ENCODE measurements around the gene ALAD. TPM values are rescaled to one million over a fixed set of nuclear protein-coding genes. Genes with fewer than 3 reads are reported as not detected.

ALAD gene
- total and polyA plus RNA-seq, 2 of the 13 experiments (the other 11 are each of a cell fraction or from before 2014, with no cell fraction given): 21.8 to 30.1 TPM

DNA sequence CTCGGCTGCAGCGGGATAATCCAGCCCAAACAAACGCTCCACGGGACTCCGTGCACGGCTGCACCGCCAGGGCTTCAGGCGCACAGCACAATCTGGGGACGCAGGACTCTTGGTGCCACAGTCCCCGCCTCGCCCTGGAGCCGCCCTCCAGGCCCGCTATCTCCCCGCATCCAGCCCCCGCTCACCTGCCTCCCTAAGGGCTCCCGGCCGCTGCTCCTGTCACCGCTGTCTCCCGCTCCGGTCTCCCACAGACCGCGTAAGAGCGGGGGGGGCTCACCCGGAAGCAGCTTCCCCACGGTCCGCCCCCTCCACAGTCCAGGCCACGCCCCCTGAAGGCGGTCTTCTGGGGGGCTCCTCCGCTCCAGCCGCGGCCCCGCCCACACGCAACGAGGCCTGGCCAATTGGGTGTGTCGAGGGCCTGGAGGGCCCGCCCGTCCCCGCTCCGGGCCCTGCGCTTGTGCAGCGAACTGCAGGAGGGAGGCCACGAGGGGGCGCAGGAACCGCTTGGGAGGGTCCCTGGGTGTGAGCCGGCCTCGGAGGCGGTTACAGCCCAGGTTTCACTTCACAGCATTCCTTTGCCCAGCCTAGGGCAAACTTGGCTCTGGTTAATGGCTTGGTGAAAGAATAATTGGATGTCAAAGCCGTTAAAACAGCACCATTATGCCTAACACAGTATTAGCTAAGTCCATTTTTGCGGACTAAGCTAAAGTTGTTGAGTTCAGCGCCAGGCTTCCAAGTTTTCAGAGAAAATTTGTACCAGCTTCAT is at the start of gene ALAD (continued):
- TF ChIP-seq, protein P1, sequence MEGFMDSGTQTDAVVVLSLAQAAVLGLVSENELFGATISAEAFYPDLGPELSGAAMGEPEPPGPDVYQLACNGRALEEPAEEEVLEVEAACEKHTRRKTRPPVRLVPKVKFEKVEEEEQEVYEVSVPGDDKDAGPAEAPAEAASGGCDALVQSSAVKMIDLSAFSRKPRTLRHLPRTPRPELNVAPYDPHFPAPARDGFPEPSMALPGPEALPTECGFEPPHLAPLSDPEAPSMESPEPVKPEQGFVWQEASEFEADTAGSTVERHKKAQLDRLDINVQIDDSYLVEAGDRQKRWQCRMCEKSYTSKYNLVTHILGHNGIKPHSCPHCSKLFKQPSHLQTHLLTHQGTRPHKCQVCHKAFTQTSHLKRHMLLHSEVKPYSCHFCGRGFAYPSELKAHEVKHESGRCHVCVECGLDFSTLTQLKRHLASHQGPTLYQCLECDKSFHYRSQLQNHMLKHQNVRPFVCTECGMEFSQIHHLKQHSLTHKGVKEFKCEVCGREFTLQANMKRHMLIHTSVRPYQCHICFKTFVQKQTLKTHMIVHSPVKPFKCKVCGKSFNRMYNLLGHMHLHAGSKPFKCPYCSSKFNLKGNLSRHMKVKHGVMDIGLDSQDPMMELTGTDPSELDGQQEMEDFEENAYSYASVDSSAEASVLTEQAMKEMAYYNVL (CRISPR knock-in tag; IDR thresholded peaks at IDR 0.05; ENCODE audit: borderline replicate concordance): peak; percentile 75
- TF ChIP-seq ZNF20 (CRISPR knock-in tag; IDR thresholded peaks at IDR 0.05) (no peak), GABPA (IDR thresholded peaks at IDR 0.05; ENCODE audit: low read depth, low read length) (peak; percentile 49), GABPA (CRISPR knock-in tag; IDR thresholded peaks at IDR 0.05; ENCODE audit: low read depth) (peak; percentile 87), NKX3-1 (CRISPR knock-in tag; IDR thresholded peaks at IDR 0.05) (peak; percentile 30; the same call in 1 of the 2 replicates), HHEX (CRISPR knock-in tag; IDR thresholded peaks at IDR 0.05) (no peak), STAG1 (CRISPR knock-in tag; IDR thresholded peaks at IDR 0.05) (peak; percentile 78), NCOA5 (CRISPR knock-in tag; IDR thresholded peaks at IDR 0.05) (no peak), ZNF713 (CRISPR knock-in tag; IDR thresholded peaks at IDR 0.05) (no peak), TBX2 (CRISPR knock-in tag; IDR thresholded peaks at IDR 0.05; ENCODE audit: borderline replicate concordance) (peak; percentile 78; the same call in 1 of the 2 replicates), ZBTB42 (CRISPR knock-in tag; IDR thresholded peaks at IDR 0.05) (peak; percentile 83), SP4 (CRISPR knock-in tag; IDR thresholded peaks at IDR 0.05) (peak; percentile 99), GLI4 (CRISPR knock-in tag; IDR thresholded peaks at IDR 0.05; ENCODE audit: borderline replicate concordance) (no peak), SMARCE1 (IDR thresholded peaks at IDR 0.05; ENCODE audit: borderline replicate concordance) (no peak), KDM6A (CRISPR knock-in tag; IDR thresholded peaks at IDR 0.05; ENCODE audit: low read depth) (0 out of 2 replicates have a peak, but pooled peaks have one; percentile 38), ATAD3A (CRISPR knock-in tag; IDR thresholded peaks at IDR 0.05) (no peak), MYNN (CRISPR knock-in tag; IDR thresholded peaks at IDR 0.05; ENCODE audit: low read depth) (no peak), SMC3 (IDR thresholded peaks at IDR 0.05; ENCODE audit: low read length) (peak; percentile 68), ZNF382 (CRISPR knock-in tag; IDR thresholded peaks at IDR 0.05; ENCODE audit: borderline replicate concordance) (no peak), PHB2 (IDR thresholded peaks at IDR 0.05; ENCODE audit: partially characterized antibody) (no peak), ZNF460 (CRISPR knock-in tag; IDR thresholded peaks at IDR 0.05; ENCODE audit: borderline replicate concordance) (peak; percentile 59; the same call in 1 of the 2 replicates)
- TF ChIP-seq, protein P2, sequence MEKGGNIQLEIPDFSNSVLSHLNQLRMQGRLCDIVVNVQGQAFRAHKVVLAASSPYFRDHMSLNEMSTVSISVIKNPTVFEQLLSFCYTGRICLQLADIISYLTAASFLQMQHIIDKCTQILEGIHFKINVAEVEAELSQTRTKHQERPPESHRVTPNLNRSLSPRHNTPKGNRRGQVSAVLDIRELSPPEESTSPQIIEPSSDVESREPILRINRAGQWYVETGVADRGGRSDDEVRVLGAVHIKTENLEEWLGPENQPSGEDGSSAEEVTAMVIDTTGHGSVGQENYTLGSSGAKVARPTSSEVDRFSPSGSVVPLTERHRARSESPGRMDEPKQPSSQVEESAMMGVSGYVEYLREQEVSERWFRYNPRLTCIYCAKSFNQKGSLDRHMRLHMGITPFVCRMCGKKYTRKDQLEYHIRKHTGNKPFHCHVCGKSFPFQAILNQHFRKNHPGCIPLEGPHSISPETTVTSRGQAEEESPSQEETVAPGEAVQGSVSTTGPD (CRISPR knock-in tag; IDR thresholded peaks at IDR 0.05): no peak
- TF ChIP-seq, protein P3, sequence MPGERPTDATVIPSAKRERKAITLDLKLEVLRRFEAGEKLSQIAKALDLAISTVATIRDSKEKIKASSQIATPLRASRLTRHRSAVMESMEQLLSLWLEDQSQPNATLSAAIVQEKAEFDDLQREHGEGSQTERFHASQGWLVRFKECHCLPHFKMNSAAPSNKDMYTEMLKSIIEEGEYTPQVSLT (CRISPR knock-in tag; IDR thresholded peaks at IDR 0.05; ENCODE audit: borderline replicate concordance, low read depth): no peak
- TF ChIP-seq, protein P4, sequence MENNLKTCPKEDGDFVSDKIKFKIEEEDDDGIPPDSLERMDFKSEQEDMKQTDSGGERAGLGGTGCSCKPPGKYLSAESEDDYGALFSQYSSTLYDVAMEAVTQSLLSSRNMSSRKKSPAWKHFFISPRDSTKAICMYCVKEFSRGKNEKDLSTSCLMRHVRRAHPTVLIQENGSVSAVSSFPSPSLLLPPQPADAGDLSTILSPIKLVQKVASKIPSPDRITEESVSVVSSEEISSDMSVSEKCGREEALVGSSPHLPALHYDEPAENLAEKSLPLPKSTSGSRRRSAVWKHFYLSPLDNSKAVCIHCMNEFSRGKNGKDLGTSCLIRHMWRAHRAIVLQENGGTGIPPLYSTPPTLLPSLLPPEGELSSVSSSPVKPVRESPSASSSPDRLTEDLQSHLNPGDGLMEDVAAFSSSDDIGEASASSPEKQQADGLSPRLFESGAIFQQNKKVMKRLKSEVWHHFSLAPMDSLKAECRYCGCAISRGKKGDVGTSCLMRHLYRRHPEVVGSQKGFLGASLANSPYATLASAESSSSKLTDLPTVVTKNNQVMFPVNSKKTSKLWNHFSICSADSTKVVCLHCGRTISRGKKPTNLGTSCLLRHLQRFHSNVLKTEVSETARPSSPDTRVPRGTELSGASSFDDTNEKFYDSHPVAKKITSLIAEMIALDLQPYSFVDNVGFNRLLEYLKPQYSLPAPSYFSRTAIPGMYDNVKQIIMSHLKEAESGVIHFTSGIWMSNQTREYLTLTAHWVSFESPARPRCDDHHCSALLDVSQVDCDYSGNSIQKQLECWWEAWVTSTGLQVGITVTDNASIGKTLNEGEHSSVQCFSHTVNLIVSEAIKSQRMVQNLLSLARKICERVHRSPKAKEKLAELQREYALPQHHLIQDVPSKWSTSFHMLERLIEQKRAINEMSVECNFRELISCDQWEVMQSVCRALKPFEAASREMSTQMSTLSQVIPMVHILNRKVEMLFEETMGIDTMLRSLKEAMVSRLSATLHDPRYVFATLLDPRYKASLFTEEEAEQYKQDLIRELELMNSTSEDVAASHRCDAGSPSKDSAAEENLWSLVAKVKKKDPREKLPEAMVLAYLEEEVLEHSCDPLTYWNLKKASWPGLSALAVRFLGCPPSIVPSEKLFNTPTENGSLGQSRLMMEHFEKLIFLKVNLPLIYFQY (CRISPR knock-in tag; IDR thresholded peaks at IDR 0.05; ENCODE audit: borderline replicate concordance): peak; percentile 62; the same call in 1 of the 2 replicates

All from HepG2 (cell line).